Erythroblast (primary cell): ENCODE measurements around the gene GNG10.

Experiments used
- GATA1 ChIP-seq: IDR thresholded peaks from 2 replicates; pipeline ENCODE4 v1.6.1; 2011; ENCODE audit warnings: low read depth, mild to moderate bottlenecking, control low read depth, low read length, moderate library complexity
- POLR2A ChIP-seq: IDR thresholded peaks from 2 replicates; pipeline ENCODE4 v1.6.1; 2011; ENCODE audit warnings: mild to moderate bottlenecking, low read length

DNA sequence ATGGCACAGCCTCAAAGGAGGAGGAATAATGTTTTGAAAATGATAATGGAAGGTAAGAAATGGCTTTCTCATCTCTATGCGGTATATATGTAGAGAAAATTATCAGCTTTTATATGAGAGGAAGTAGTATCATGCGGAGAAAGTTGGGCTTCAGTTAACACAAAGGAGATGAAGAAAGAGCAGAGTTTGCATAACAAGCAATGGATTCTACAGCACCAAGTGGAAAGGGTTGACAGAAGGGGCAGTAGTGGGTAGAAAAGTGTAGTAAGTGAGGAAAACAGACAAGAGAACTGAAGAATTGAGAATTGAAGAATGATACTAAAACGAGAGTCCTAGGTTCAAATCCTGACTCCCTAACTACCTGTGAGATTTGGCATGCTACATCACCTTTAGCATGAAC is 51.0 kb downstream of the GNG10 start:
- TF ChIP-seq POLR2A (no peak), GATA1 (no peak)
